Stimulated activated CD4-positive, alpha-beta T cell treated with anti-CD3 and anti-CD28 coated beads, Interleukin-1b, Interleukin-23, amount 100 ng/mL, for 4 hours (primary cell): Measurements from ENCODE around the gene SLC25A10.

Experiments used
- DNase-seq, 2 donors: peaks; one replicate each; pipeline ENCODE4 v3.0.0-alpha.2; 2020; ENCODE audit warnings: low read depth in 2 of 2

Gene SLC25A10

DNA sequence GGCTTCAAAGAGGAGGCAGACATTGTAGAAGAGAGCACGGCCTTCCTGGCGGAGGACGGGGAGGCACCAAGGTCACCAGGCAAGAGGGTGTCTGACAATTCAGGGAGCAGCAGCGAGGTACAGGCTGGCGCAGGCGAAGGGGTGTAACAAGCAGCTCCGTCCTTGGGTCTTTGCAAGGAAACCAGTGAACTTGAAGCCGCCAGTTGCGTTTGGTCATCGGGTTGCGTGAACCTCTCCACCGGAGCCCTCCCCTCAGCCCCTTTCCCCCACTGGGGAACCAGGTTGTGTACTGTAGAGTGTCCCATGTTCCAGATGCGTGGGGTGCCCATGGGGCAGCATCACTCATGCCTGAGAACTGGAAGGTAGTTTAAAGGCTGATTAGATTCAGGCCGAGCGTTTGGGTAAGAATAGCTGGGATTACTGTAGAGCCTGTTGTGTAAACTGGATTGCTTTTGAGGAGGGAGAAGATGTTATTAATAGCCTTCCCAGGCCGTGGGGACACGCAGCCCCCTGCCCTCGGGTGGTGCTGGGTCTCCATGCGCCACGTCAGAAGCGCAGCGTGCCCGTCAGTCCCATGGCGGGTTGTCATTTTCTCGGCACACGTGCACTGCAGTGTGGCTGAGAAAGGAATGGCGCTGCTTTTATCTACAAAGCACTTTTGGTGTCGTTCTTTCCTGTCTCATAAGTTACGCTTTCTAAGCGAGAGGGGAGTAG, 6.4 kb upstream of the SLC25A10 start:
- DNase-seq, result no peak

DNA sequence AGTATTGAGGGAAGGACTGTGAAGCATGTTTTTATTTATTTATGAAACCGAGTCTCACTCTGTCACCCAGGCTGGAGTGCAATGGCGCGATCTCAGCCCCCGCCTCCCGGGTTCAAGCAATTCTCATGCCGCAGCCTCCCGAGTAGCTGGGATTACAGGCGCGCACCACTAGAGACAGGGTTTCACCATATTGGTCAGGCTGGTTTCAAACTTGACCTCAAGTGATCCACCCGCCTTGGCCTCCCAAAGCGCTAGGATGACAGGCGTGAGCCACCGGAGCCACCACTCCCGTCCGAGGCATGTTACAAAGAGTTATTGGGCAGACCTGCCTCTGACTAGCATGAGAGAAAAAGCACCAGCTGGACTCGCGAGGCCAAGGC, 5.9 kb upstream of the SLC25A10 start:
- DNase-seq, result no peak

DNA sequence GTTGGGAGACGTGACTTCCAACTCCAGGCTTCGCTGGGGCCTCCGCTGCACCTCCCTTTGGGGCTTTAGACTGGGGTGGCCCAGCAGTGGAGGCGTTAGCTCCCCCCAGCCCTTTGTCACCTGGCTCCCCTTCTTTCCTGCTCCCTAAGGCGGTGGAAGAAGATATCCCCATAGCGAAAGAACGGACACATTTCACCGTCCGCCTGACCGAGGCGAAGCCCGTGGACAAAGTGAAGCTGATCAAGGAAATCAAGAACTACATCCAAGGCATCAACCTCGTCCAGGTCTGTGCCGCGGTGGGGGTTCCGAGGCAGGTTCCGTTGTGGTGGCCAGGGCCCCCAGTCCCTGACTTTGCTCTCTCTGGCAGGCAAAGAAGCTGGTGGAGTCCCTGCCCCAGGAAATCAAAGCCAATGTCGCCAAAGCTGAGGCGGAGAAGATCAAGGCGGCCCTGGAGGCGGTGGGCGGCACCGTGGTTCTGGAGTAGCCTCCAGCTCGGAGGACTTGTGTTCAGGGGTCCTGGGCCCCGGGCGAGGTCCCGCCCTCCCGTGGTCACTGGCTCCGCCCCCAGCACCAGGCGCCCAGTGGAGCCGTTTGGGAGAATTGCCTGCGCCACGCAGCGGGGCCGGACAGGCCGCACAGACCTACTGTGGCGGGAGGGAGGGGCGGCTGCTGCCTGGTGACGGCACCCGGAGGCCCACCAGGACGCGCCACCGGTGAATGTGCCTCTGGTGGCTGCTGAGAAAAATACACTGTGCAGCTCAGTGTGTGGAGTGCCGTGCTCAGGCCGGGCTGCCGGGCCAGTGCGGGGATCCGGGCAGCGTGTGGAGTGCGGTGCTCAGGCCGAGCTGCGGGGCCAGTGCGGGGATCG, 5.1 kb upstream of the SLC25A10 start:
- no peak for DNase-seq

DNA sequence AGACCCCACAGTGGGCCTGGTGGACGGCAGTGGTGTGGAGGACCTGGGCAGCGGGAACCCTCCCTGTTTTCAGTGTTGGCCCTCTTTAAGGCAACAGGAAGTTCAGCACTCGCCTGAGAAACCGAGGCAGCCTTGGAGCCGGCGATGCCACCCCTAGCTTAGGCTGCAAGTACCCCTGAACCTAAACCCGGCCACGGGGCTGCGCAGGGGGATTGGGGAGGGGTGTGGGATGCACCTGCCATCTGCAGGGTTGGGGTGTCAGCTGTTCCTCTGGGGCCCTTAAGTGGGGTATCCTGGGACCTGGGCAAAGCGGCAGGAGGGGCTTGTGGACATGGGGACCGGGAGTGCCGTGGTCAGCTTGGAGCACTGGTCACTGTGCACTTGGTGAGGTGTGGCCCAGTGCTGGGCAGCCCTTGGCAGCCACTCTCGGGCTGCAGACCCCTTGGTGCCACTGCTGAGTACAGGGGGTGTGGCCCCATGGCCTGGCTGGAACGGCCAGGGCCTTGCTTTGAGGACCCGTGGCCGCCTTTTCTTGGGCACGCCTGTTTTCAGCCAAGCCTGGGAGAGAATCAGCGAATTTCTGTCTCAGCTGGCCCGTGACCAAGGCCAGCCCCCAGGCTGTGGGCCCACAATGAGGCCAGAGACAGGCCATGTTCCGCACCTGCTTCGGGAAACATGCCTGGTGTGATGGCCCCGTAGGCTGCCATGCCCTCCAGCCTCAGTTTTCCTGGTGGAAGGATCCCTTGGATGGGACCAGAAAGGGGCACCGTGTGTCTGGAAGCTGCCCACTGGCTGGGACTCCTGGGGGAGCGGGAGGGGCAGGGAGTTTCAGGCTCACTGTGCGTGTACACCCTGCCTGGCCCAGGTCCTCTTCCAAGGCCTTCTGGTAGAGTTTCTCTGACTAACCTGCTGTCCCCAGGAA, 4.1 kb upstream of the SLC25A10 start:
- DNase-seq, result no peak

DNA sequence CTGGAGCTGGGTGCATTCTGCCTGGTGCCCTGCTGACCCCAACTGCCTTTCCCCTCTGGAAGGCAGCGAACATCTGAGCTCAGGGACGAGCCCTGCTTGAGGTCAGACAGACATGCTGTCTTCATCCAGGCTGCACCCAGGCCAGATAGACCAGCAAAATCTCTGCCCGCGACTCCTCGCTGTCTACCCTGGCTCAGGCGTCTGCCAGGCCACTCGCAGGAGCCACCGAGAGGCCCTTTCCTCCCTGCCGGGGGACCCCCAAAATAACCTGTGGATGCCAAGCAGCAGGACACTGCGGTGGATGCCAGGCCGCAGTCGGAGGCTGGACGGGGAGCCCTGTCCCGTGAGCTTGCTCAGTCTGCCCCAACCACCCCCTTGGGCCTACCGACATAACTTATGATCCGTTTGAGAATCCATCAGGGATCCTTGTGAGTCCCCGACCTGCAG, 3.3 kb upstream of the SLC25A10 start:
- DNase-seq, result no peak

DNA sequence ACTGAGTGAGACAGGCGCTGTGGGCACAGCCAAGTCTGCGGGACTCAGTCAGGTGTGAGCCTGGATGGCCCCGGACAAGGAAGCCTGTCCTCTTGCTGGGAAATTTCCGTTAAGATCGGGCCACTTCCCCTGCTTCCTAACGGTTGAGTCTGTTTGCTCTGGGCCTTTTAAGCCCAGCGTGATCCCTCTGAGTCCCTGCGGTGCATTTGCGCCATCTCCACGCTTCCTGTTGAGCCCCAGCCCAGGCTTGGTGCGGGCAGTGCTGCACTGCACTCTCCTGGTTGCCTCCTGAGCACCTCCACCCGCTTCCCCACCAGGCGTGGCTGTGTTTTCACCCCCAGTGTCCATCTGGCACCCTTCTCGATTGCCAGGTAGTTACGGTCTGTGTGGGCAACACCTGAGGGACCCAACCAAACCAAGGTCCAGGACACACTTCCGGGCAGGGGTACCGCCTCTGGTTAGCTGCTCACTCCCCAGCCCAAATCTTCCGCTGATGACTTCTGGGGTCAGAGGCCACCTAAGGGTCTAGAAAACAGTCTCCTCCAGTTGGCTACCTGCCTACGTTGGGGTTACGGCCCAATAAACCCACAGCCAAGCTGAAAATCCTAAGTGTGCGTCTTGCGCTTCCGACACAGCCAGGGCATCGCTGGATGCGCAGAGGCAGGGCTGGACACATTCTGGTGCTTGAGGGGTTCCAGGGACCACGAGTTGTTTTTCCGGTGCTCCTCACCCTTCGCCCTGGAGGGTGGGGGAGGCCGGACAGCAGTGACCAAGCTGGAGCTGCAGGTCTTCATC, 1.4 kb upstream of the SLC25A10 start:
- DNase-seq, result peak in 1 of 2 donors; percentile 27

DNA sequence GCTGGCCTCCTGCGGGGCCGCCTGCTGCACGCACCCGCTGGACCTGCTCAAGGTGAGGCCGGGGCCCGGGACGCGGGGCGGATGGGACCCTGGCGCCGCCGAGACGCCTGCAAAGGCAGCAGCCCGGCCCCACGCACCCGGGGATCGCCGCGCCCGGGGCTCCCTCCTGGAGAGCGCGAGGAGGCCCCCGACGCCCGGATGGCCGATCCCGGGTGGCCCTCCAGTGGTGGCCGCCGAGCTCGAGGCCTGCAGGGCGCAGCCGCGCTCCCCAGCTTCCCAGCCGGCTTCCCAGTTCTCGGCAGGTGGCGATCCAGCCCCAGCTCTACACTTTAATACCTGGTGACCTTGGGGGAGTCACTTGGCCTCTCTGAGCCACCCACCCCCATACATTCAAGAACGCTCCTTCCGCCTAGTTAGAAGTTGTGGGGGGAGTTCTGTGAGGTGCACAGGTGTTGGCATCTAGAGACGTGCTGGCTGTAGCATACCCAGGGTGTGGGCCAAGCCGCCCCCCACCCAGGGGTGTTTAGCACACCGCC, 452 bp downstream of the SLC25A10 start:
- DNase-seq, result no peak

DNA sequence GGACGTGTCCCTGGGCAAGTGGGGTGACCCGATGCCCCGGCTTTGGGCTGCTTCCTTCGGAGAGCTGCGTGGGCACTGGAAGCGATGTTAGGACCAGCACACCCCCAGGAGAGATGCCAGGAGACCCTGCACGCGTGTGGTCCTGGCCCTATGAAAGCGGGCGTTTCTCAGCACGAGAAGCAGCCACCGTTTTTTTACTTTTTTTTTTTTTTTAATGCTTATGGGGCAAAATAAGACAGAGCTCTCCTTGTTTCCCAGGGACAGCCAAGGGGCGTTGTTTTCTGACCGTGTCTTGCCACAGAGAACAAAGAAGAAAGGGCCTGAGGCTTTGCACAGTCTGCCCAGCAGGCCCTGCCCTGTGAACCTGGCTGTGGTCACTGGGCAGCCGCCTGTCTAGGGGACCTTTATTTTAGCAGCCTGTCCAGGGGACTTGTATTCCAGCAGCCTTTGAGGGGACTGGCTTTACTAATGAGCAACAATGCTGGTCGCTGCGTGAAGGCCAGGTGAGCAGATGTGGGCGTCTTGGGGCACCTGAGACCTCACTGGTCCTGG, 996 bp downstream of the SLC25A10 start:
- DNase-seq, result no peak

DNA sequence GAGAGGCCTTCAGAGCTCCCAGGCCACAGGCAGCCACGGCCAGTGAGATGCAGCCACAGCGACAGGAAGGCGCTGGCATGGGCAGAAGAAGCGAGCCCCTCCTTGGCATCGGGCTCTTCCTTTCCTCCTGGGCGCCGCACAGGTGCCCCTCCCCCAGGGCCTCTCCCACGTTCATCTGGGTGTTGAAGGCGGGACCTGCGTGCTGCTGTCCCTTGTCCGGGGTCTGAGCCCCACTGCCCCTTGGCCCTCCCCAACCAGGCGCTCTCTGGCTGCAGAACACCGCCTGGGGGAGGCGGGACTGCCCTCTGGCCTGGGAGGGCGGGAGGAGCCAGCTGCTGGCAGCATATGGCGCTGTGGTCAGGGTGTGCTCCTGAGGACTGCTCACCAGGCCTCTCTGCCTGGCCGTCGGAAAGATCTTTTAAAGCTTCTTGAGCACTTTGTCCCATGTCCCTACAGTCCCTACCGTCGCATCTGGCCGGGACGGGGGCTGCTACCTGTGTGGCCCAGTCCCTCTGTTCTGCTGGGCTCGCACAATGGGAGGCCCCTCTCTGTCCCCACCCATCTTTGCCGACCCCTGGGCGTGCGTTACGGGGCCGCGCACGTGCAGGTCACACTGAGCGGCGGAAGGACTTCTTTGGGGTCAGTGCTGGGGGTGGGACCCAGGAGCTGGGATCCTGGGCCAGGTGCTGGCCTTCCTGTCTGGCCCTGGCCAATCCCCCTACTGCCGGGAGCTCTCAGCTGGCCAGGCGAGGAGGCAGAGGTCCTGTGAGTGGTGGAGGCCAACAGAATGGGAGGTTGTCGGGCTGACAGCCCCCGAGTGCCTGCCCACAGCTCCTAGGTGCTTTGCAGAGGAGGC, 1.7 kb downstream of the SLC25A10 start:
- no peak for DNase-seq

DNA sequence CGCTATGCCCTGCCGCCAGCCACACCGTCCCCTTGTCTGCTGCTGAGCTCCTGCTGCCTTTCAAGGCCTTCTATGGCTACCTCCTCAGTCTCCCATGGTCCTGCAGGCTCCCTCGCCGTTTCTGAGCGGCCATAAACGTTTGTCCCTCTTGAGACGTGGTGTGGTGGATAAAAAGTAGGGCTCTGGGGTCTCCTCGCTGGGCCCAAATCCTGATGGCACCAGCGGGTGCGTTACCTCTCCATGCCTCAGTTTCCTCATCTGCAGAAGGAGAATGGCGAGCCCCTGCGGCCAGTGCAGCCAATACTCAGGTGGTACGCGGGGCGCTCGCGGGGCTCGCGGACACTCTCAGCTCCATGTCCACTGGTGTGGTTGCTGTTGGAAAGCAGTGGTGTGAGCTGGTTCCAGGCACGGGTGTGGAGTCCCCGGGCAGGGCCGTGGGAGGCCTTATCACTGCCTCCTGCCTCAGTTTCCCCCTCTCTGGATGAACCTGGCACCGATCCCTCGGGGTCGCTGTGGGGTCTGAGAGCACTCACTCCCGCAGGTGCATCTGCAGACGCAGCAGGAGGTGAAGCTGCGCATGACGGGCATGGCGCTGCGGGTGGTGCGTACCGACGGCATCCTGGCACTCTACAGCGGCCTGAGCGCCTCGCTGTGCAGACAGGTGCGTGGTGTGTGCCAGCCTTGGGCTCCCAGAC, 2.5 kb downstream of the SLC25A10 start:
- no peak for DNase-seq

DNA sequence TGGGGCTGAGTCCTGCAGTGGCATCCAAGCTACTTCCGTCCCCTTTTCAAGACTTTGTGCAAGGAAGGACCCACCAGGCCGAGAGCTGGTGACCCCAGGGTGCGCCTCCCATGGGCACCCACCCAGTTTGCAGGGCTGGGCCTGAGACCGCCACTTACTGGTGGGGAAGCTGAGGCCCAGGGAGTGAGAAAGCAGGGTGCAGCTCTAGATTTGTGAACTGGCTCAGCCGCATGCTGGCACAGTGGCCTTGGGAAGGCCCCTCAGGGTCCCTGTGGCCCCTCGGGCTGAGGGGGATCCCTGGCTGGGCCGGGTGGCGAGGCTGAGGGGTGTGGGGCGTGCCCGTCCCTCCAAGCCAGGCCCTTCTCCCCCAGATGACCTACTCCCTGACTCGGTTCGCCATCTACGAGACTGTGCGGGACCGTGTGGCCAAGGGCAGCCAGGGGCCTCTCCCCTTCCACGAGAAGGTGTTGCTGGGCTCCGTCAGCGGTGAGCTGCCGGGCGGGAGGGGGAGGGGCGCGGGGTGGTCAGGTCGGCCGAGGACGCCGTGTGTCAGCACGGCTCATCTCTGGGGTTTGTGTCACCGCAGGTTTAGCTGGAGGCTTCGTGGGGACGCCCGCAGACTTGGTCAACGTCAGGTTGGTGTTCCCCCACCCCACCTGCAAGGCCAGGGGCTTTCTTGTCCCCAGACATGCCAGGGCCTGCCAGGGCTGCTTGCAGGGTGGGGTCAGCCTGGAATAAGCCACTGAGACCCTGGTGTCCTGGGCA, 3.2 kb downstream of the SLC25A10 start:
- DNase-seq, result no peak

DNA sequence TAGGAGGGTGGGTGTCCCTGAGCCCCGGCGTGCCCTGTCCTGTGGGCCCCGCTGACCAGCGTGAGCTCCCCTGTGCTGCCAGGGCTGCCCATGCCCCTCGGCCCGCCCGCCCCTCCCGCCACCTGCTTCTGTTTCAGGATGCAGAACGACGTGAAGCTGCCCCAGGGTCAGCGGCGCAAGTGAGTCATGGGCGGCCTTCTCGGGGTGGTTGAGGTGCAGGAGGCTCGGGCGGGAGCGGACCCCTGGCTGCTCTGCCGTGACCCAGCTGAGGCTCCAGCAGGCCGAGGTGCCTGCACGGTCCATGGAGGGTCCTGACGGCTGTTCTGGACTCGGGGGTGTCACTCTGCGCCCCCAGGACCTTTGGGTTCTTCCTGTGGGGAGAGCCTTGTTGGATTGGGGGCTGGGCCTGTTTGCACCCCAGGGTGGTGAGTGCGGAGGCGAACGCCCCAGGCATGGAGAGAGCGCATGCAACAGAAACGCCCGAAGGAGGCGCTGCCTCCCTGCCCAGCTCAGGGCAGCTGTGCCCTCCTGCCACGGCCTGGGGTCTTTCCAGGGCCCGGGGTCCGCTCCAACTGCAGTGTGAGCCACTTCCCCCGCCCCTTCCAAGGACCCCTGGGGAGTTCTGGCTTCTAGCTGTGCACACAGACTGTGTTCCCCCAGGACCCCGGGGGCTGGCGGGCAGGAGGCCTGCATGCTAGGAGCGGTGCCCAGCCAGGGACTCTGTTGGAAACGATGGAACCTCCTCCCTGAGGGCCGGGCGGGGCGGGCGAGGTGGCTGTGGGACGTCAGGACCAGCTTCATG, 4.0 kb downstream of the SLC25A10 start:
- DNase-seq, result no peak

DNA sequence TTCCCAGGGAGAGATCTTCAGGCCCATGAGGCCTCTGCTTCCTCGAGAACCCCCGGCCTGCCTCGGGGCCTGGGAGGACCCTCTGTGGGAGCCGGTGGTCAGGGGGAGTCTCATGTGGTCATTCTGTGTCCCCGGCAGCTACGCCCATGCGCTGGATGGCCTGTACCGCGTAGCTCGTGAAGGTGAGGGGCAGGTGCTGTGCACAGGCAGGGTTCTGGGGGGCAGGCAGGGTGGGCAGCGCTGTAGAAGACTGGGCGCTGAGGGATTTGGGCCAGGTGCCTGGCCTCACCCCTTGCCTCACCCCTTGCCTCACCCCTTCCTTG, 4.6 kb downstream of the SLC25A10 start:
- DNase-seq, result no peak

DNA sequence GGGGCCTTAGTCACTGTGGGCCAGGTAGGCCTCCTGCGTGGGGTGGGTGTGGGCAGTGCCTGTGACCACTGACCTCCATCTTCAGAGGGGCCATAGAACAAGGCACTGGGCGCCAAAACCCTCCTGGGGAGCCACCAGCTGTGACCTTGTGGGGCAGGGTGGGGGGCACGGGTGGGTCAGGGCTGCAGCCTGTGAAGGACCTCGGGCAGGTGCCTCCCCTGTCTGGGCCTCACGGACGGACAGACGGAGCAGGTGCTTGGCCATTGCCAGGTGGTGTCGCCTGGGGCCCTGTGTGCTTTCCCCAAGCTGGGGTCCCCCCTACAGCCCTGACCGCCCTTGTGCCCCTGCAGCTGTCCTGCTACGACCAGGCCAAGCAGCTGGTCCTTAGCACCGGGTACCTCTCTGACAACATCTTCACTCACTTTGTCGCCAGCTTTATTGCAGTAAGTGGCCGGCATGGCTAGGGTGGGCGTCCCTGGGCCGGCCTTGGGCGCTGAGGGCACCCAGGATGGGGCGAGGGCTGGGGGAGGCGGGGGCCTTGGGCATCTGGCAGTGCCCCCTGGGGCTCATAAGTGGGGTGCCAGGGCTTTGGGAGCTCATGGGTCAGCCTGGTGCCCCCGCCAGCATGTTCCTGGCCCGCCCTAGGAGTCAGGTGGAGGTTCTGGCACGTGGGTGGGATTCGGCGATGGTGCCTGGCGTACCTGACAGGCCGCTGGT, 5.1 kb downstream of the SLC25A10 start:
- DNase-seq, result no peak

DNA sequence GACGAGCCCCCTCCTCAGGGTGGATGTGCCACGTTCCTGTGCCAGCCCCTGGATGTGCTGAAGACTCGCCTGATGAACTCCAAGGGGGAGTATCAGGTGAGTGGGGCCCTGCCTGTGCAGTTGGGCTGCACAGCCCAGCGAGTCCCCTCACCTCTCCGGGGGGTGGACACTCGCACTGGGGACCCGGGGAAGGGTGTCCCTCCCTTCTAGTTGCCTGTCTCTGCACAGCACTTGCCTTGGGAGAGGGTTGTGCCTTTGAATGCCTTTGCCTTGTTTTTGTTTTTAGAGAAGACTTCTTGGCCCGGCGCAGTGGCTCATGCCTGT, 5.6 kb downstream of the SLC25A10 start:
- no peak for DNase-seq

DNA sequence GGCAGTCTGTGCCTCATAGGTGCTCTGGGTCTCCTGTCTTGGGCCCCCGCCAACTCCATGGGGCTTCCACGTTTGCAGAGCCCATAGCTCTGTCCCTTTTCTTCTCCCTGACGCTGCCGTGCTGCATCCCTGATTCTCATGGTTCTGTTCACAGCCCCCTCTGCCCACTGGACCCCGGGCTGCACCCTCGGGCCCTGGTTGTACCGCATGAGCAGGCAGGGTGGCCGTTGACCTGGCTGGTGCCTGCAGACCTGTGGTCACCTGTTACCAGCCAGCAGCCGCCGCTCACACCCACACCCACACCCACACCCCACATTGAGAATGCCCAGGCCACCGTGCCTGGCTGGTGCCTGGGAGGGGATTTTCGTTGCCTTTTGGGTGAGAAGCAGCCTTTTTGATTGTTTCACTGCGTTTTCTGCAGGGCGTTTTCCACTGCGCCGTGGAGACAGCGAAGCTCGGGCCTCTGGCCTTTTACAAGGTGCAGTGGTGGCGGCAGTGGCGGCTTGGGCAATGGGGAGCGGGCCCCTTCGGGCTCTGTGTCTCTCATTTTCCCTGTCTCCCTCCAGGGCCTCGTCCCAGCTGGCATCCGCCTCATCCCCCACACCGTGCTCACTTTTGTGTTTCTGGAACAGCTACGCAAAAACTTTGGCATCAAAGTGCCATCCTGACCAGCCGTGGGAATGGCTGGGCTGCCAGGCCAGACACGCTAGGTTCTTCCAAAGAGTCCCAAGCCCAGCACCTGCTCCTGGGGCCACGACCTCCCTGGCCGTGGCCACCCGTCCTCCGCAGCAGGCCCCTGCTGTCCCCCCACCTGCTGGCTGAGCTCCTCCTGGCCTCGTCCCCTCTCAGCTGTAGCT, 7.6 kb downstream of the SLC25A10 start:
- no peak for DNase-seq
